ENCODE results near the gene FFAR1.

FFAR1 gene

DNA sequence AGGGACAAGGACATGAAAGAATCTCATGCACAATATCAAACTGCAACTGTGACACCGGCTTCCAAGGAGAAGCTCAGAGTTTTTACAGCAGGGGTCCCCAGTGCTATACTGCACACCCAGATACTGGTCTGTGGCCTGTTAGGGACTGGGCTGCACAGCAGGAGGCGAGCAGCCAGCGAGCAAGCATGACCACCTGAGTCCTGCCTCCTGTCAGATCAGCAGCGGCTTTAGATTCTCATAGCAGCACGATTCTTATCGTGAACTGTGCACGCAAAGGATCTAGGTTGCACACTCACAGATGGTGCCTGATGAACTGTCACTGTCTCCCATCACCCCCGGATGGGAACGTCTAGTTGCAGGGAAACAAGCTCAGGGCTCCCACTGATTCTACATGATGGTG, 31.8 kb upstream of the FFAR1 start:
- no peak for DNase-seq

DNA sequence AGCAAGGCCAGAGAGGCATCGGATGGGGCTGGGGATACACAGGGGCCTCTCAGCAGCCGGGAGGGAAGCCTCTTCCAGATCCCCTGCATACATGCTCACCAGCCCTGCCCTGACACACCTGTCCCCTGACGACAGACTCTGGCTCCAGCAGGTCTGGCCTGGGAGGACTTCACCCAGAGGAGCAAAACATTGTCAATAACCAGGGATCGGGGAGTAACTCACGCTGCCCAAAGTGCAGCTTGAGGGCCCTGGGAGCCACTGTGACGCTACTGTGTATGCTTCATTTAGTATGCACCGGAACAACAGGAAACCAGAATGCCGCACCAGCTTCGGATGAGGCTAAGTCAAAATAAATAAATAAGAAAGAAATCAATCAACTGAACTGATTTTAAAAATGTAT, 31.1 kb upstream of the FFAR1 start:
- DNase-seq = no peak

DNA sequence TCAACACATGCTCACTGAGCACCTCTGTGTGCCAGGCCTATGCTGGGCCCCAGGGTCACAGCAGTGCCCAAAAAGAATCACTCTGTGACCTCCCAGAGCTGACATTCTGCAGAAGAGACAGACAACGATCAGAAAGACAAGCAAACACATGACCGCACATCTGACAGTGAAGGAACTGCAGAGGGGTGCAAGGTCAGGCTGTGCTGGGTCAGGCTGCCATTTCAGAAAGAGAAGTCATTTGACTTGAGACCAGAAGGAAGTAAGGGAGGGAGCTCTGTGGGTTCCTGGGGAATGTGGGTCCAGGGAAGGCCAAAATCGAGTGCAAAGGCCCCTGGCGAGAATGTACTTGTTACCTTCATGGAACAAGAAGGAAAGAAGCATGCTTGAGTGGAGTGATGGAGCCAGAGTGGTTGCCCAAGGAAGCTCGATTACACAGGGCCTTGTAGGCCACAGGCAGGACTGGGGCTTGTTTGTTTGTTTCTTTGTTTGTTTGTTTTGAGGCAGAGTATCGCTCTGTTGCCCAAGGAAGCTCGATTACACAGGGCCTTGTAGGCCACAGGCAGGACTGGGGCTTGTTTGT, 30.1 kb upstream of the FFAR1 start:
- no peak for DNase-seq

DNA sequence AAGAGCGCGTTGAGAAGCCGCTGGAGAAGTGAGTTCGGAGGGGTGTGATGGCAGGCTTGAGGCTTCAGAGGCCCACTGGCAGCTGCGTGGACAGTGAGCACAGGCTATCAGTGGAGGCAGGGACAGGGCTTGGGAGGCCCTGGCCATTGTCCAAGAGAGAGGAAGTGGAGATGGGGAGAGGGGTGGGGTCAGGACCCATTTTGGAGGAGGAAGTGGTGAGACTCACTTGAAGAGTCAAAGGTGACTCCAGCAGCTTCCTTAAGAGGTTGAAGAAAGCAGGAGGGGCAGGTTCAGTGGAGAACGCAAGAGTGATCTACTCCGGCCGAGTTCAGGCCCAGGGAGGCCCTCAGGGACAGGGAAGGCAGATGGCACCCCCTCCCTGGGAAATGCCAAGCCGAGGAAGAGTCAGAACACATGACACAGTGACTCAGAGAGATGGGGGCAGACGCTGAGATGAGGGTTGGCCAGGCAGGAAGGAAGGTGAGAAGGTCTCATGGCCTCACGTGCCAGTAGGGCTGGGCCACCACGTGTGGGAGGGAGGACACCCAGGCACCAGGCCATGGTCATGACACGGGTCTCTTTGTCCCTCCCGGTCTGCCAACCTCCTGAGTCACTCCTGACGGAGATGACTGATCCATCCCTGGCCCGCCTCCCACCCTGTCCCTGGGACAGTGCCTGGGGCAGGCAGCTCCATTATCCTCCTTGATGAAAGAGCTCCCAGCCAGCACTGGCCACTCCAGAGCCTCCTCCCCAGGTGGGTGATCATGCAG, 28.8 kb upstream of the FFAR1 start:
- peak; percentile 87 for DNase-seq

DNA sequence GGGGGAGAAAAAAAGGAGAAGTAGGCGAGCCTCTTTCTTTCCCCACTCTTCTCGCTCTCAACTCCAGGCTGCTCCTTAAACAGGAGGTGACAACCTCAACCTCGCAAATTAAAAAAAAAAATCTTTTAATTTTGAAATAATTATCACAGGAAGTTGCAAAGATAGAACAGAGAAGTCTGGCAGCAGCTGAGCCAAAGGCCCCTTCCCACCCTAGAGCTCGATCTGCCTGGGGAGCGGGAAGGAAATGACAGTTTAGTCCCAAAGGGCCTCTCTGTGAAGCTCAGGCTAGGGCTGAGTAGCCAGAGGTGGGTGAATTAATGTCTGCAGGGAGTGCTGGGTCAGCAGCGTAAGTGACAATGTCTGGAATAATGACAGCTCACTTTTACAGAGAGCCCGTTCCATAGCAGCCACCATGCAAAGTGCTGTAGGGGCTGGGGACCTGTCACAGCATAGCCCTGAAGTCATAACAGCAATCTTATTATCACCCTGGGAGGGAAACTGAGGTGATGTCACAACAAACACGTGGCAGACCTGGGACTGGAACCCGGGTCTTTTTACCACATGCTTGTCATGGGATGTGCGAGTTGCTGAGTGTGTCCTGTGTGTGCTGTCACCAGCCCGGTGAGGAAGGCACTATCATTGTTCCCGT, 27.5 kb upstream of the FFAR1 start:
- DNase-seq = peak; percentile 49

DNA sequence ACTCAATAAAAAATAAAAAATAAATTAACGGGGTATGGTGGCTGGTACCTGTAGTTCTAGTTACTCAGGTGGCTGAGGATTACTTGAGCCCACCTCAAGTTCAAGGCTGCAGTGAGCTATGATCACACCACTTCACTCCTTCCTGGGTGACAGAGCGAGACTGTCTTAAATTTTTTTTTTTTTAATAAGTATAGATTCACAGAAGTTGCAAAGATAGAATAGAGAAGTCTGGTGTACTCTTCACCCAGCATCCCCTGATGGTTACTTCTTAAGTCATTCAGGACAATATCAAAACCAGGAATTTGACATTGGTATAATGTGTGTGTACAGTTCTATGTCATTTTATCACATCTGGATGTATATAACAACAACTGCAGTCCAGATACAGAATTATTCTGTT, 26.4 kb upstream of the FFAR1 start:
- DNase-seq = no peak

DNA sequence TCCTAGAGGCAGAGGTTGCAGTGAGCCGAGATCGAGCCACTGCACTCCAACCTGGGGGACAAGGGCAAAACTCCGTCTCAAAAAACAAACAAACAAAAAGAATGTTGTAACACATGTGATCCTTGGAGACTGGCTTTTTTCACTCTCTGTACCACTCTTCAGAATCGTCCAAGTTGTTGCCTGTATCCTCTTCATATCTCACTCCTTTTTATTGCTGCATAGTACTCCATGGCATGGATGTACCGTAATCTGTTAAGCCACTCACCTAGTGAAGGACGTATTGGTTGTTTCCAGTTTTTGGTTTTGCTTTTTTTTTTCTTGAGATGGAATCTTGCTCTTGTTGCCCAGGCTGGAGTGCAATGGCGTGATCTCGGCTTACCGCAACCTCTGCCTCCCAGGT, 25.7 kb upstream of the FFAR1 start:
- no peak for DNase-seq

DNA sequence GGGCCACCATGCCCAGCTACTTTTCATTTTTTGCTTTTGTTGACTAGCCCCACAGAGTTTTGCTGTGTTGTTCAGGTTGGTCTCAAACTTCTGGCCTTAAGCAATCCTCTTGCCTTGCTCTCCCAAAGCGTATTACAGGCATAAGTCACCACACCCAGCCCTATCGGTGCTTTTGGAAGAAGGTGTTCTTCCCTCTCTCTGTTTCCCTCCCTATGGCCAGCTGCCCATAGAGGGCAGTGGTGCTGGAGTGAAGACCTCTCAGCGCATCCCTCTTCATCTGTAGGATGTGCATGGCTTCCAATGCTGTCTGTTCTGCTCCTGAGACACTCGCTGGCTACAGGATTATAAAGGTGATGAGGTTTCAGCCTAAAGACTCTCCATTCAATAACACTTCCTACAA, 20.1 kb upstream of the FFAR1 start:
- DNase-seq = no peak

DNA sequence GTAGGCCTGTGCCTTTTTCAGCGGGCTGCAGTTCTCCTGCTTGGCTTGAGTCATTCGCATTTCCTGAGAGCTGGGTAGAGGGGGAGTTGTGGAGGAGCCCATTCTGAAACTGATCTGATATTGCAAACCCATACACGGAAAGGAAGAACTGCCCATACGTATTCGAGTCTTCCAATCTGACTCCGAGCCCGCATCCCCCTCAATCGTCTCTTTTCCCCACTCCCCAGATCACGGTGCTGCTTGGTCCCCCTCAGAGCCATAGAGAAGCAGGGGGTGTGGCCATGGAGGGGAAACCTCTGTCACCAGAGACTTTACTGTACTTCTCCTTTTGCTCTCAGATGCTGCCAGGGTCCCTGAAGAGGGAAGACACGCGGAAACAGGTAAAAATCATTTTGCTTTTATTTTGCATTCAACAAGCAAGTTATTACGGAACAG, 18.8 kb upstream of the FFAR1 start, which contains the start of gene CD22:
Gene CD22 (plus strand): TSS at position 337 of the 435 bp plus-strand sequence. CDS start 2,854 bp downstream, outside the sequence.
- DNase-seq = peak; percentile 69

DNA sequence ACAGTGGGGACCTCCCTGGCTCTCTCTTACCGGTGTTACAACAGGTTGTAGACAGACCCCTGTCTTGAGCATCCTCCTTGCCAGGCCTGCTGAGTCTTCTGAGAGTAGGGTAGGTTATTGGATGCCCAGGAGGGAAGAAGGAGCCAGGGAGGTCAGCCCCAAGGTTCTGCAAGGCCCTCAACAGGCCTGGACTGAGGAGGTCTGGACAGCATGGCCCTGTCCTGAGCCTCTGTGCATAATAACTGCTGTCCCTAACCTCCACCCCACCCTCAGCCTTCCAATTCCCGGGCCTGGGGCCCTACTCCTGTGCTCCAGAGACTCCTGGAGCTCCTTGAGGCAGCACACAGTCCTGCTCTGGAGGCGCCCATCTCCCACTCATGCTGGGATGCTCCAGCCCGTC, 18.4 kb upstream of the FFAR1 start:
- no peak for DNase-seq

DNA sequence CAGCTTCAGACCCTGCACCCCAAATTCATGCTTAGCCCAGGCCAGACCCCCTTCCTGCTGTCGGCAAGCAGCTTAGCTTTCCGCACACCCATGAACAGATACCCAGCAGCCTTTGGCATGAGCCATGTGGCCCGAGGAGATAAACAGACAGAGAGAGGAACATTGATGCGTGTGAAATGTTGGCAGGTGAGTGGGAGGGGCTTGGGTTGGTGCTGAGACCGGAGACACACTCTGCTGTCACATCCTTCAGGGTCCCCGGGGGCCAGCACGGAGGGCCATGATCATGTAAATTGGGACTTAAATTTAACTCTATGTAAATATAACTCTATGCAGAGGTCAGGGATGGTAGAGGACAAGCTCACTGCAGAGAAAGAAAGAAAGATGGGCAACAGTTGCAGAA, 17.2 kb upstream of the FFAR1 start:
- DNase-seq = peak; percentile 84

DNA sequence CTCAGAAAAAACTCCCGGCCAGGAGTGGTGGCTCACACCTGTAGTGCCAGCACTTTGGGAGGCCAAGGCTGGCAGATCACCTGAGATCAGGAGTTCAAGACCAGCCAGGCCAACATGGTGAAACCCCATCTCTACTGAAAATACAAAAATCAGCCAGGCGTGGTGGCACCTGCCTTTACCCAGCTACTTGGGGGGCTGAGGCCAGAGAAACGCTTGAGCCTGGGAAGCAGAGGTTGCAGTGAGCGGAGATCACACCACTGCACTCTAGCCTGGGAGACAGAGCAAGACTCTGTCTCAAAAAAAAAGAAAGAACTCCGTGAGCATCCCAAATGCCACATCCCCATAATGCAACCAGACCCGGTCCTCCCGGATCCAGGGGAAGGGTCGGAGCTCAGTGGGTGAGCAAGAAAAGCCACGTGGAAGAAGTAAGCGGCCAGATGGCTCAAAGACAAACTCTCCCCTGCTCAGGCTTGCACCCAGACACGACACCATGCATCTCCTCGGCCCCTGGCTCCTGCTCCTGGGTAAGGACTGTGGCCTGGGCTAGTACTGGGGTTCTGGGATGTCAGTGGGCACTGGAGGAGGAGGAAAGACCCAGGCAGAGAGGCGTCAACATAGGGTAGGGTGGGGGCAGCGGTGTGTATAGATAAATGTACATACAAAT, 16.0 kb upstream of the FFAR1 start:
- no peak for DNase-seq

DNA sequence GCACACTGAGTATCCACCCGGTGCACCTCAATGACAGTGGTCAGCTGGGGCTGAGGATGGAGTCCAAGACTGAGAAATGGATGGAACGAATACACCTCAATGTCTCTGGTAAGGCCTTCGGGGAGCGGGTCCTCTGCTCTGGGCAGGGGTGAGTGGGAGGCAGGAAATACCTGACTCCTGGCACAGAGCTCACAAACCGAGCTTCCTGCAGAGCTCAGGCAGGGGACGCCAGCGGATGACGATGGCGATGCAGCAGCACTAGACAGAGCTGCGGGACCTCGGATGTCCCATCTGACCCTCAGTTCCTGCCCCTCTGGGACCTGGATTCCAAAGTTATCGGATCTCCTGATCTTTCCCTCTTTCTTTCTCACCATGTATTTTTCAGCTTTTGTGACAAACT, 14.9 kb upstream of the FFAR1 start:
- DNase-seq = no peak

DNA sequence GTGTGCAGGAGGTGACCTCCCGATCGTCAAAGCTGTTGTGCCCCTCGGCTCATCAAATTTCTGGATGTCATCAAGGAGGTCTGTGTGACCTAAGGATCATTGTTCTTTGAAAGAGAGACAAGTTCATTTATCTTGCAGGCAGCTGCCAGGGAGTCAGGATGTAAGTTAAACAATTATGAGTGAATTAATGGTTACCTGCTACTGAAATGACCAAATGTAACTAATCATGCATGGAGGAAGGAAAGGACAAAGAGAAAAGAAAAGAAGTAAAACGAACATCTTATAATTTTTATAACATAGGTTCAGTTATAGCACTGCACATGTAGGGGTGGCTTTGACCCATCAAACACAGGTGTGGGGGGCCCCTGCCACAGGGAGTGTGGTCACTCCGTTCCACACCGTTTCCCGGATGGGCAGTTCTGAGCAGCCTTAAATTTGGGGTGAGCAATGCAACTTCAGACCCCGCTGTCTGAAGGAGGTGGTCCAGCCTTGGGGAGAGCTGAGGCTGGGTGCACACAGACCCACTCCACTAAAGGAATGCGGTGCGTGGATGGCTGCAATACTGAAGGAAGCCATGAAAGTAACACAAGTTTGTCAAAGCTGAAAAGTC, 13.5 kb upstream of the FFAR1 start:
- no peak for DNase-seq

DNA sequence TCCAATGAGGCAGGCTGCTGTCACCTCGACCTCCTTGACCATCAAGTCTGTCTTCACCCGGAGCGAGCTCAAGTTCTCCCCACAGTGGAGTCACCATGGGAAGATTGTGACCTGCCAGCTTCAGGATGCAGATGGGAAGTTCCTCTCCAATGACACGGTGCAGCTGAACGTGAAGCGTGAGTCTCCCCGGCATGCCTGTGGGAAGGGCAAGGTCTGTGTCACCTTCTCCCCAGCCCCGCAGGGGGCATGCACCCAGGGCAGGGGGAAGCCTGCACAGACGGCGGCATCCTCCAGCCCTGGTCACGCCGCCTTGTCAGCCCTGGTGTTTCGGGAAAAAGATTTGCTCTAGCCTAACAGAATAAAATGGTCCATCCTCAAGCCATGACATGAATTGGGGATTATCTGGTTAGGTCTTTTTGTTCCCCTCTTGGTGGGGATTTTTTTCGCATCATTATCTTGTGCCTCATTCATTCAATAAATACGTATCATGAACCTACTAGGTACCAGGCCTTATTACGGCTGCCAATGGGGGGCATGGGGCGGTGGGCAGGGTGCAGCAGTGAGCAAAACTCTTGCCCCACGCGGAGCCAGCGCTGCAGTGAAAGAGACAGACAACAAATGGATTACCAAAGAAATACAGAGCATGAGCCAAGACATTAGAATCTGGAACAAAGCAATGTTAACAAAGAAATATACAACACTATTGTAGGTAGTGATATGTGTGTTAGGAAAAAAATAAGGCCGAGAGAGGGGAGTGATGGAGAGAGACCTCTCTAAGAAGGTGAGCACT, 11.3 kb upstream of the FFAR1 start:
- no peak for DNase-seq

DNA sequence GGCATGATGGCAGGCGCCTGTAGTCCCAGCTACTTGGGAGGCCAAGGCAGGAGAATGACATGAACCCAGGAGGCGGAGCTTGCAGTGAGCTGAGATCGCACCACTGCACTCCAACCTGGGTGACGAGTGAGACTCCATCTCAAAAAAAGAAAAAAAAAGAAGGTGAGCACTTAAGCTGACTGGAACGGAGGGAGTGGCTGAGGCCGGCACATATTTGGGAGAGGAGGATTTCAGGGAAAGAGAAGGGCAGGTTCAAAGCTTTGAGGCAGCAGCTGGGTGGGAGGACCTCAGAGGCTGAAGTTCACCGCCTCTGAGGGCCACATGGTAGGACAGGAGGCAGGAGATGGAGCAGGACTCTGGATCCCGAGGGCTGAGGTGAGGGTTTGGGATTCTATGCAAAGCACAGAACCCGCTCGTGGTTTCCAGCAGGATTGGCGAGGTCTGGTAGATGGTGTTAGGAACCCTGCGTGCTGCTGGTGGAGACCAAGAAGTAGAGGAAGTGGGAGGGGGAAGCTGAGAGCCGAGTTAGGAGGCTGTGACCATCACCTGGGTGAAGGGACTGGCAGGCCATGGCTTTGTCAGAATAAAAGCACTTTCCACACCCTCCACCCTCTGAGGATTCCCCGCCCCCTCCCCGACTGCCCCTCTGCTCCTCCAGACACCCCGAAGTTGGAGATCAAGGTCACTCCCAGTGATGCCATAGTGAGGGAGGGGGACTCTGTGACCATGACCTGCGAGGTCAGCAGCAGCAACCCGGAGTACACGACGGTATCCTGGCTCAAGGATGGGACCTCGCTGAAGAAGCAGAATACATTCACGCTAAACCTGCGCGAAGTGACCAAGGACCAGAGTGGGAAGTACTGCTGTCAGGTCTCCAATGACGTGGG, 10.4 kb upstream of the FFAR1 start:
- DNase-seq = no peak

DNA sequence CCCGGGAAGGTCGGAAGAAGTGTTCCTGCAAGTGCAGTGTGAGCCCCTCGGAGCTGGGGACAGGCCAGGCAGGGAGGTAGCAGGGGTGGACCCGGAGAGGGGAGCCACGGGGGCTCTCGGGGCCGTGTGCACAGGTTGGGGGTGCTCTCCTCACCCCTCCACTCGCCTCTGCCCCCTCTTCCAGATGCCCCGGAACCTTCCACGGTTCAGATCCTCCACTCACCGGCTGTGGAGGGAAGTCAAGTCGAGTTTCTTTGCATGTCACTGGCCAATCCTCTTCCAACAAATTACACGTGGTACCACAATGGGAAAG, 9.8 kb upstream of the FFAR1 start:
- DNase-seq = no peak

DNA sequence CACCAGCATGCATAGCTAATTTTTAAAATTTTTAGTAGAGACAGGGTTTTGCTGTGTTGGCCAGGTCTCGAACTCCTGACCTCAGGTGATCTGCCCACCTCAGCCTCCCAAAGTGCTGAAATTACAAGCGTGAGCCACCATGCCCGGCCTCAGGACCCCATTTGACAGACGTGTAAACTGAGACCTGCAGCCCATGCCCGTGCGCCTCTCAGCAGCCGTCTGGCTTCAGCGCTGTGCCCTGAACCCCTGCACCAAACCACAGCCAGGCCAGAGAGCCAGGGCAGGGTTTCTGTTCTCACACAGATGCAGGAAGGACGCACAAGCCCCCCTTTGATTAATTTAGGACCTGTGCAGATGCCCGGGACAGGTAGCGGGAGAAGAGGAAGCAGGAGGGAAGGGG, 7.3 kb upstream of the FFAR1 start:
- no peak for DNase-seq

DNA sequence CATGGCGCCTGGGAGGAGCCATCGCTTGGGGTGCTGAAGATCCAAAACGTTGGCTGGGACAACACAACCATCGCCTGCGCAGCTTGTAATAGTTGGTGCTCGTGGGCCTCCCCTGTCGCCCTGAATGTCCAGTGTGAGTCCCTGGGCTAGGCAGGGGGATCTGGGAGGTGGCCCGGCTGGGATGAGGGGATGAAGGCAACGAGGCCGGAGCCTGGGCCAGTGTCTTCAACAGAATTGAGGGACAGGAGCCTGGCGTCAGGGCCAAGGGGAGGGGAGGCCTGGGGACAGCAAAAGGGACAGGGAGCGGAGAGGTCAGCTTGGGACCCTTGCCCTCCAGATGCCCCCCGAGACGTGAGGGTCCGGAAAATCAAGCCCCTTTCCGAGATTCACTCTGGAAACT, 6.7 kb upstream of the FFAR1 start:
- DNase-seq = no peak

DNA sequence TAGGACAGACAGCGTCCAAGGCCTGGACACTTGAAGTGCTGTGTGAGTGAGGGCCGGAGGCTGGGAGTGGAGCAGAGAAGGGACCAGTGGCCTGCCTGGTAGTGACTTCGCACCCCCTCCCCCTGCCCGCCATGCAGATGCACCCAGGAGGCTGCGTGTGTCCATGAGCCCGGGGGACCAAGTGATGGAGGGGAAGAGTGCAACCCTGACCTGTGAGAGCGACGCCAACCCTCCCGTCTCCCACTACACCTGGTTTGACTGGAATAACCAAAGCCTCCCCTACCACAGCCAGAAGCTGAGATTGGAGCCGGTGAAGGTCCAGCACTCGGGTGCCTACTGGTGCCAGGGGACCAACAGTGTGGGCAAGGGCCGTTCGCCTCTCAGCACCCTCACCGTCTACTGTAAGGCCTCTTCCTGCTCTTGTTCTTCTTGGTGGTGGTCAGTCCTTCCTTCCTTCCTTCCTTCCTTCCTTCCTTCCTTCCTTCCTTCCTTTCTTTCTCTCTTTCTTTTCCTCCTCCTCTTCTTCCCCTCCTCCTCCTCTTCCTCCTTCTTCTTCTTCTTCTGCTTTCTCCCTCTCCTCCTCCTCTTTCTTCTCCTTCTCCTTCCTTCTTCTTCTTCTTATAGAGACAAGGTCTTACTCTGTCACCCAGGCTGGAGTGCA, 6.0 kb upstream of the FFAR1 start:
- no peak for DNase-seq

DNA sequence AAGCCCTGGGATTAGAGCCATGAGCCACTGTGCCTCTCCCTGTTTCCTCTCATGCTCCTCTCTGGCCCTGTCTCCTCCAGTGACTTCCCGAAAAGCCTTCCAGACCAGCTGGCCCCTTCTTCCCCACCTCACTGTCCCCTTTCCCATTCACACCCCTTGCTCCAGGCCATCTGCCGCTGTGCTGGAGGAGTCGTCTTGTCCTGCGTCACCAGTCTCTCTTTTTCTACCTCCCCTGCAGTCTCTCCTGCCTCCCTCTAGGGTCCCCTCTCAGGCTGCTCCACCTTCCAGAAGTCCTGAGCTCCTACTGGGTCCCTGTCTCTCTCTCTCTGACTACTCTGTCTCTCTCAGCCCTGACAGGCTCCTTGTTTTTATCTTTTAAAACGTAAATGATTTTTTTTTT, 5.3 kb upstream of the FFAR1 start:
- peak; percentile 7 for DNase-seq
